GM15510 (cell line): ENCODE measurements around the gene ACBD6.

ENCODE experiments used
- POLR2A ChIP-seq: IDR thresholded peaks from 3 replicates; pipeline ENCODE4 v1.6.1; 2011; ENCODE audit warnings: borderline replicate concordance; ENCODE audit not compliant: insufficient read length; ENCODE audit errors: extremely low read depth

Gene ACBD6

DNA sequence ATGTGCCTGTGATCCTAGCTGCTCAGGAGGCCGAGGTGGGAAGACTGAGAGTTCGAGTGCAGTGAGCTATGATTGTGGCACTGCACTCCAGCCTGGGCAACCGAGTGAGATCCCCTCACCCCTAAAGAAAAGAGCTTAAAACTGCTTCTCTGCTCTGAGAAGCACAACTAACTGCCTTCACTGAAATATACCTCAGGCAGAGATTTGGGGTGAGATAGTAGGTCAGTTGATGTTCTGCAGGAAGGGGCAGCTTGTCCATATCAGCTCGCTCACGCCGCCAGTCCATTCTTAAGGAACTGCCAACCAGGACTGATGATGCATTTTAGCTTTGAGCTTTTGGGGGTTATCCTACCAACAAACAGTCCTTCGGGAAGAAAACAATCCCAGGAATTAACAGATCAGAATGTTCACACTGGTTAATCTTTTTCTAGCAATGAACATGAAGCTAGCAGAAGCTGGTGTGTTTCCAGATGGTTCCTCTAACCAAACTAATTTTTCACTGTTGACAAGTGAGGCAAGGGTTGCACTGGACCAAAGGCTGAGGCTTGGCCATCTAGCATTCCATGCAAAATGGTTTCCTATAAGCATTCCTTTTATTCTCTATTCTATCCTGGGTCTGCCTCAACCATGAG lies 240.7 kb downstream of the ACBD6 start:
- no peak for TF ChIP-seq POLR2A

- no peak for TF ChIP-seq POLR2A
These were observed 241.3 kb downstream of the ACBD6 start for GRCh38 chr1:180261030-180261429.

- no peak for TF ChIP-seq POLR2A
These were observed 241.8 kb downstream of the ACBD6 start for GRCh38 chr1:180260541-180260940.

DNA sequence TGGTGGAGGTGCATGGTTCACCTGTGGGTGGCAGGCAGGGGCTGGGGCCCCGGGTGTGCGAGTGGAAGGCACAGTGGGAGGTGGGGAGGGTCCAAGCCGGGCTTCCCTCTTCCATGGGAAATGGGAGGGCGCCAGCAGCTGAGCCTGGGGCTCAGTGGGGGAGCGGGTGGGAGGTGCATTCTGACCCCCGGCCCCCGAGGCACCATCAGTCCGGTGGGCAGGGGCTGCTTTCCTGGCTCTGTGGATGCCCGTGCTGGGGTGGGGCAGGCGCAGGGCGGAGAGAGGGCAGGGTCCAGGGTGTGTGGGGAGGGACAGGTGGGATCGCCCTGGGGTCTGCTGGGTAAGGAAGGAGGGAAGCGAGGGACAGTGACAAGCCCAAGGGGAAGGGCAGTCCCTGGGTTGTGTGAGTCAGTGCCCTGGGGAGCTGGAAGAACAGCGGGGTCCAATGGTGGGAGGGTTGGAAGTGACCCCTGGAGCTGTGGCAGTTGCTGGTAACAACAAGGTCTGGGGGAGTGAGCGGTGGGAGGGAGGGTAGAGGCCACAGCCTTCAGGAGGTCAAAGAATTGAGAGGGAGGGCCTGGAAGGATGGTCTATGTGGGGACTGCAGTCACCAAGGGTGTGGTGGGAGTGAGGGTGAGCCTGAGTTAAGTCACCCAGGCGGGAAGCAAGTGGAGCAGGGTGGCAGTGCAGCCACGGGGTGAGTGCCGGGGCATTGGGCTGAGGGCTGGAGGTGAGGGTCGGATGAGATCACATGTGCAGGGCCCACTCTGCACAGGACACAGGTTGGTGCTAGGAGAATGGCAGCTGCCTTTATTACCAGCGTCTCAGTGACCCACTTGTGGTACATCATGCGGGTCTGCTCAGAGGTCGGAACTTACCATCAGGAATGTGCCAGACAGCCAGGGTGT lies 242.7 kb downstream of the ACBD6 start:
- no peak for TF ChIP-seq POLR2A

GRCh38 chr1:180258935-180259334 lies 243.4 kb downstream of the ACBD6 start:
- no peak for TF ChIP-seq POLR2A

DNA sequence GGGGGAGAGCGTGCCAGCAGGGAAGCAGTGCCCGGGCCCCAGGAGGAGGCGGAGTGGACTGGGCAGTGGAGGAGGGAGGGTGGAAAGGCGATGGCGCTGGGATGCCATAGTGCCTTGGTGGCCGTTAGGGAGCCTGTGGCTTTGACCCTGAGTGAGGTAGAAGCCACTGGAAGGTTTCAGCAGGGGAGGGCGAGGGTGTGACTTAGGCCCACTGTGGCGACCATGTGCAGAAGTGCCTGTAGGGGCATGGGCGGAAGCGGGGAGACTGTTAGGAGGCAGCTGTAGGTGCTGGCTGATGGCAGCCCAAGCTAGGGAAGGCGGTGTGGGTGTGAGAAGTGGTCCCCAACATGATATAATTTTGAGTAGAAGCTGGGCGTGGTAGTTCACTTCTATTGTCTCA lies 244.1 kb downstream of the ACBD6 start:
- no peak for TF ChIP-seq POLR2A

- TF ChIP-seq POLR2A: no peak
These were observed 244.9 kb downstream of the ACBD6 start for GRCh38 chr1:180257486-180257885.

DNA sequence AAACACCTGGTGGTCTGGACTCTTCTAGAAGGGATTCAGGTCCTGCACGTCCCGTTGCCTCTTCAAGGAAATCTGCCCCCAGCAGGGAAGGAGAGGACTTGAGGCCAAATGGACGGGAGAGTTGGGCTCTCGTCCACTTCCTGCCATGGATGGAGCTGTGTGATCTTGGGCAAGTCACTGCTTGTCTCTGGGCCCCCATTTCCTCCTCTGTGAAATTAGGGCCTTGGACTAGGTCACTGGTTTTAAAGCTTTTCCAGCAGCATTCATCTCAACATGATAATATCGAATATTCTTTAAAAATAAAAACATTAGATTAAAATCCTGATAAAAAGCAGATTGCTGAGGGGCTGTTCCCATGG lies 245.4 kb downstream of the ACBD6 start:
- no peak for TF ChIP-seq POLR2A

DNA sequence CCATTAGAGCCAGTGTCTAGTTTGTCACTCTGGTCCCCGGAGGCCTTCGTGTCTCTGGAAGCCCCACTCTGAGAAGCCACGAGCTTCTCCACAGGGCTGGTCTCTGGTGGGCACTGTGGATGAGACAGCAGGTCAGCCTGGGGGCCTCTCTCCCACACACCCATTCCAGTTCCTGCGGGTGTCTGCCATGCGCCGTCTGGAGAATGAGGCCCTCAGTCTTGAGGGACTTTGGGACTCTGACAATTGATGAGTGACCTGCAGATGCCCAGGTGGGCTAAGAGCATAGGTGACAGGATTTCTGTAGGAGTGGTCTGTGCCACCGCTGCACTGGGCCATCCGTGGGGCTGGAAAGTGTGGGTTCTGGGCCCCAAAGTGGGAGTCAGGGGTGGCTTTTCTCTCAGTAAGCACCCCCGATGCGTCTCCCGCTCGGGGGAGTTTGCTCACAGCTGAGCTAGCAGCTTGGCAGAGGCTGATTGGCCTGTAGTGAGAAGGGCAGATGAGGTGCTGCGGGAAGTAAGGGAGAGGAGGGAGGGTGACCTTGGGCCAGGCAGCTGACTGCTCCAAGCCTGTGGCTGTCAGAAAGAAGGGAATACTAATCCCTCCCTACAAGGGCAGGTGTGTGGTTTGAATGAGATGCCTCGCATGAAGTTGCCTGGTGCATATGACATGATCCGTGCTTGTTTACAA lies 245.9 kb downstream of the ACBD6 start:
- TF ChIP-seq POLR2A: no peak

GRCh38 chr1:180255536-180256340 lies 246.6 kb downstream of the ACBD6 start:
- TF ChIP-seq POLR2A: no peak

DNA sequence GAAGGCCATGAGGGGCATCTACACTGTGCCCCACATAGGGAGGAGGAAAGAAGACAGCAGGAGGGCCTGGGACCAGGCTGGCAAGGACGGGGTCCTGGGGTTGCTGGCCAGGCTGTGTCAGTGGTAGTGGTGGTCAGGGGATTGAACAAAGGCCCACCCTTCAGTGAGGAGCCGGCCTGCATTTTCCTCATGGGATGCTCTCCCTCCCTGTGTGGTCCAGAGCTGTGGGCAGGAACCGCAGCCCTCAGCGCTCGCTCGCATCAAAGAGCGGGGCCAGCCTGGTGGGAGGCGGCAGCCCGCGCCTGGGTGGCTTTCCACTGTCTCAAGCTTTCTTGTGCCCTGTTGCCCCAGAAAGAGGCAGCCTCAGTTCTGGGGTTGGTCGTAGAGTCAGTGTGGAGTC lies 247.5 kb downstream of the ACBD6 start:
- no peak for TF ChIP-seq POLR2A

GRCh38 chr1:180254496-180254819 lies 247.9 kb downstream of the ACBD6 start:
- TF ChIP-seq POLR2A: no peak

DNA sequence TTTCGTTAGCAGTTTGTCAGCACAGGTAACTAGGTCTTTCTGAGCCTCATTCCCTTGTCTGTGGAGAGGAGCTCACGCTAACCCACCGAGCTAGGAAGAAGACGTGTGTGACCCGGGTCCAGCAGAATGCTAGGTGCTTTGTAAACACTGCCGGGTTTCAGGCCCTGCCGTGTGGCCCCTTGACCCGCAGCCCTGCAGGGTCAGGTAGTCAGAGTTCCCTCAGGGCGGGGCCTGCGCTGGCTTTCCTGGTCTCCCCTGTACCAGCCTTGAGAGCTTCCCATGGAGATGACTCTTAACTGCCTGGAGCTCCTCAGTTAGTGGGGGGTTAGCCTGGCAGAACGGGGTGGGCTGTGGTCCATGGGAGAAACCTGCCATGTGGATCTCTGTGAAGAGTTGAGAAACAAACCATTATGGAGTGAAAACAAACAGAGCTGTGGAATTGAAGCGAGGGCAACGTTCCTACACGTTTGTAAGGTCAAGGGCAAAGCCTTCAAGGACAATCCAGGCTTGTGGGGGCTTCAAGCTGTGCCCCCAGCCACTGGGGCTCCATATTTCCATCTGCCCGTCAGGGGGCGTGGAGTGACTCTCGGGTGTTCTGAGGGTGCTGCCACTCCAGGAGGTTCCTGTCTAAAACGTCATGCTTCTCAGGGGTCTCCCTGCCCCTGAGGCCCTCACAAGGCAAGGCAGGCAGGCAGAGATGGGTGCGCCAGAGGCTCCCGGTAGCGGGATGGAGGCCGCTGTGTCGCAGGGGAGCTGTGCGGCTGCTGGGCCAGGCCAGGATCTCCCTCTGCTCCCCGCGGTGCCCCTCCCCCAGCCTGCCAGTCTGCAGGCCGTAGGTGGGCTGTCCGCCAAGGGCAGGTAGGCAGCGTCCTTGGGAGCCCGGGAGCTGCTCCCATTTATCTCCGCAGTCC lies 248.5 kb downstream of the ACBD6 start:
- no peak for TF ChIP-seq POLR2A
